GM12878 (cell line): ENCODE results near the gene CACNA2D1. TPM values are rescaled to one million over a fixed set of nuclear protein-coding genes. Genes with fewer than 3 reads are reported as not detected.

ENCODE experiments used
- ATAC-seq: fragments of 200-7000 bp; cut with Tn5 transposase; 3 replicates; pipeline ENCODE4 v1.9.1; 2020; ENCODE audit warnings: mild to moderate bottlenecking, moderate library complexity
- BruUV-seq: library from RNA; stranded (reverse); fragments of 400-500 nt; replicated peaks from 2 replicates; lab custom pipeline; 2021; lab: Mats Ljungman, UMichigan
- CTCF ChIA-PET: fragments of 300-600 bp; sonication (Branson Sonifier 250); formaldehyde crosslinking; extraction: SDS; loops from one replicate; lab custom pipeline; 2021; ENCODE audit warnings: inconsistent platforms; lab: Yijun Ruan, JAX
- POLR2A ChIA-PET: fragments of 350-600 bp; formaldehyde crosslinking; extraction: SDS; loops from one replicate; lab custom pipeline; 2021; ENCODE audit warnings: inconsistent platforms; lab: Charles Lee
- RAD21 ChIA-PET: fragments of 300-600 bp; sonication (Branson Sonifier 250); formaldehyde crosslinking; loops from one replicate; lab custom pipeline; 2023; ENCODE audit warnings: antibody characterized with exemption; ENCODE audit not compliant: unreplicated experiment; lab: Charles Lee
- SMC1A ChIA-PET: fragments of 300-600 bp; sonication (Branson Sonifier 250); formaldehyde crosslinking; loops from one replicate; lab custom pipeline; 2023; ENCODE audit not compliant: unreplicated experiment, uncharacterized antibody; lab: Charles Lee
- DNase-seq: peaks from one replicate; pipeline ENCODE4 v3.0.0-alpha.2; 2011; ENCODE audit warnings: low read depth, low spot score
- FAIRE-seq: peaks from 3 replicates; lab custom pipeline; 2011; peaks lifted over from hg19 to GRCh38; lab: Jason Lieb, UNC
- H2AFZ ChIP-seq: 2 replicates; pipeline ENCODE4 v1.6.0; 2011; ENCODE audit warnings: low read depth, low read length, control low read depth; ENCODE audit not compliant: control insufficient read depth
- H3K27ac ChIP-seq: 2 replicates; pipeline ENCODE4 v1.5.1; 2011; ENCODE audit warnings: control low read depth; ENCODE audit not compliant: control insufficient read depth, insufficient read depth
- H3K27me3 ChIP-seq, 2 experiments: replicated peaks in 1 of 2; 2 replicates each; pipeline versions ENCODE4 v1.6.0 to v1.6.1; 2011; ENCODE audit warnings: low read length in 1 of 2; ENCODE audit not compliant: control insufficient read depth in 2 of 2, insufficient read depth in 2 of 2
- H3K36me3 ChIP-seq, 2 experiments: 2 replicates each; pipeline ENCODE4 v1.5.1; 2011; ENCODE audit warnings: low read length in 1 of 2; ENCODE audit not compliant: control insufficient read depth in 2 of 2, insufficient read depth in 2 of 2
- H3K4me1 ChIP-seq: 2 replicates; pipeline ENCODE4 v1.6.1; 2011; ENCODE audit warnings: mild to moderate bottlenecking, low read length, moderate library complexity, mixed read lengths; ENCODE audit not compliant: control insufficient read depth, insufficient read depth
- H3K4me2 ChIP-seq: 2 replicates; pipeline ENCODE4 v1.6.0; 2011; ENCODE audit warnings: control low read depth; ENCODE audit not compliant: control insufficient read depth, insufficient read depth
- H3K4me3 ChIP-seq: fragments of 200-600 bp; sonication (generic); 2 replicates; pipeline ENCODE4 v1.5.1; 2016
- H3K79me2 ChIP-seq: 2 replicates; pipeline ENCODE4 v1.6.0; 2011; ENCODE audit warnings: low read length; ENCODE audit not compliant: control insufficient read depth, insufficient read depth
- H3K9ac ChIP-seq: 2 replicates; pipeline ENCODE4 v1.8.0; 2011; ENCODE audit warnings: low read length, control low read depth, mixed read lengths; ENCODE audit not compliant: control insufficient read depth, insufficient read depth
- H3K9me3 ChIP-seq: replicated peaks from 3 replicates; pipeline ENCODE4 v1.5.1; 2011; ENCODE audit warnings: mild to moderate bottlenecking, low read length; ENCODE audit not compliant: control insufficient read depth, insufficient read depth
- H4K20me1 ChIP-seq: 2 replicates; pipeline ENCODE4 v1.6.0; 2011; ENCODE audit not compliant: control insufficient read depth, insufficient read depth
- CEBPZ ChIP-seq: fragments of 150-350 bp; IDR thresholded peaks from 2 replicates; pipeline ENCODE4 v1.6.1; 2016; ENCODE audit warnings: low read depth, low read length
- EED ChIP-seq: sonication (generic); IDR thresholded peaks from 2 replicates; pipeline ENCODE4 v1.6.1; 2016; ENCODE audit warnings: antibody characterized with exemption, low read depth
- GATAD2B ChIP-seq: fragments of 450-650 bp; conservative IDR thresholded peaks from 2 replicates; pipeline ENCODE4 v1.6.1; 2017; ENCODE audit warnings: low read depth, mild to moderate bottlenecking, moderate library complexity
- HDGF ChIP-seq: fragments of 450-650 bp; IDR thresholded peaks from 2 replicates; pipeline ENCODE4 v1.6.1; 2016; ENCODE audit warnings: antibody characterized with exemption
- IKZF1 ChIP-seq: fragments of 450-650 bp; conservative IDR thresholded peaks from 2 replicates; pipeline ENCODE4 v1.6.1; 2017; ENCODE audit warnings: antibody characterized with exemption, mild to moderate bottlenecking
- JUNB ChIP-seq: IDR thresholded peaks from 2 replicates; pipeline ENCODE4 v1.6.1; 2016; ENCODE audit warnings: antibody characterized with exemption, mild to moderate bottlenecking
- MYB ChIP-seq: fragments of 150-350 bp; IDR thresholded peaks from 2 replicates; pipeline ENCODE4 v1.6.1; 2014; ENCODE audit warnings: mild to moderate bottlenecking, low read depth, low read length, borderline replicate concordance
- NR2F1 ChIP-seq: fragments of 450-650 bp; conservative IDR thresholded peaks from 2 replicates; pipeline ENCODE4 v1.6.1; 2017; ENCODE audit warnings: mild to moderate bottlenecking
- RBBP5 ChIP-seq: fragments of 200-600 bp; sonication (generic); conservative IDR thresholded peaks from 2 replicates; pipeline ENCODE4 v1.6.1; 2016
- RUNX3 ChIP-seq: IDR thresholded peaks from 2 replicates; pipeline ENCODE4 v1.6.1; 2012; ENCODE audit warnings: low read length, inconsistent platforms
- SMARCA5 ChIP-seq: fragments of 450-650 bp; IDR thresholded peaks from 2 replicates; pipeline ENCODE4 v1.6.1; 2017; ENCODE audit warnings: mild to moderate bottlenecking
- SMC3 ChIP-seq: IDR thresholded peaks from 2 replicates; pipeline ENCODE4 v1.6.1; 2011; ENCODE audit warnings: low read length, improper control_type of control experiment, borderline replicate concordance
- YY1 ChIP-seq: IDR thresholded peaks from 2 replicates; pipeline ENCODE4 v1.6.1; 2011; ENCODE audit warnings: low read depth, mild to moderate bottlenecking, low read length
- ZSCAN29 ChIP-seq: fragments of 450-650 bp; IDR thresholded peaks from 2 replicates; pipeline ENCODE4 v1.6.1; 2017; ENCODE audit warnings: mild to moderate bottlenecking, moderate library complexity
- WGBS: methylation state at CpG from one replicate; pipeline ENCODE4 v1.1.6; 2016; ENCODE audit warnings: low lambda C conversion rate; ENCODE audit not compliant: insufficient replicate concordance, insufficient coverage; ENCODE audit errors: missing lambda C conversion rate; 5-methylcytosine and 5-hydroxymethylcytosine counted together
- in situ Hi-C: fragments of 300-500 bp; cut with MboI; formaldehyde crosslinking; loops from 9 replicates; pipeline ENCODE4 v1.14.3; 2018; ENCODE audit warnings: mixed read lengths
- intact Hi-C: fragments of 100-400 bp; cut with micrococcal nuclease; formaldehyde crosslinking; loops from one replicate; pipeline ENCODE4 v1.14.2; 2022; ENCODE audit not compliant: unreplicated experiment
- polyA plus RNA-seq, 11 experiments: library from polyadenylated mRNA; depleted of rRNA in 4 of 11; unstranded in 6 of 11; stranded (reverse) in 5 of 11; fragments of >200 nt; fragmentation: Nextera tagmentation in 4 of 11; fragmentation: Illumina TruSeq in 1 of 11; extraction: Ambion mirVana in 4 of 11; extraction: Trizol in 1 of 11; gene quantifications; 1 replicate in 1 of 11; 2 replicates in 10 of 11; pipeline versions ENCODE4 v1.2.1 to v1.2.3, GENCODE V29; 2011 to 2016; ENCODE audit warnings: inconsistent platforms in 2 of 11, missing spikeins in 2 of 11, low read depth in 1 of 11
- total RNA-seq, 4 experiments: library from RNA; depleted of rRNA in 3 of 4; stranded (reverse); fragments of >200 nt in 3 of 4; fragmentation: Illumina TruSeq in 1 of 4; extraction: Trizol in 1 of 4; gene quantifications; 2 replicates each; pipeline versions ENCODE4 v1.2.1 to v1.2.3, GENCODE V29; 2013 to 2021
- TF ChIP-seq, protein P1 (sequence below): IDR thresholded peaks from 2 replicates; pipeline ENCODE4 v1.6.1; 2011; ENCODE audit warnings: low read depth, mild to moderate bottlenecking, low read length, moderate library complexity, borderline replicate concordance; ENCODE audit errors: extremely low read depth
- TF ChIP-seq, protein P2 (sequence below): fragments of 450-650 bp; IDR thresholded peaks from 2 replicates; pipeline ENCODE4 v1.6.1; 2017; ENCODE audit warnings: mild to moderate bottlenecking, moderate library complexity

The CACNA2D1 gene
- total and polyA plus RNA-seq, 10 of the 15 experiments (the other 5 are each of a cell fraction or from before 2014, with no cell fraction given), result 0.14 to 14.8 (median 0.97) TPM

DNA sequence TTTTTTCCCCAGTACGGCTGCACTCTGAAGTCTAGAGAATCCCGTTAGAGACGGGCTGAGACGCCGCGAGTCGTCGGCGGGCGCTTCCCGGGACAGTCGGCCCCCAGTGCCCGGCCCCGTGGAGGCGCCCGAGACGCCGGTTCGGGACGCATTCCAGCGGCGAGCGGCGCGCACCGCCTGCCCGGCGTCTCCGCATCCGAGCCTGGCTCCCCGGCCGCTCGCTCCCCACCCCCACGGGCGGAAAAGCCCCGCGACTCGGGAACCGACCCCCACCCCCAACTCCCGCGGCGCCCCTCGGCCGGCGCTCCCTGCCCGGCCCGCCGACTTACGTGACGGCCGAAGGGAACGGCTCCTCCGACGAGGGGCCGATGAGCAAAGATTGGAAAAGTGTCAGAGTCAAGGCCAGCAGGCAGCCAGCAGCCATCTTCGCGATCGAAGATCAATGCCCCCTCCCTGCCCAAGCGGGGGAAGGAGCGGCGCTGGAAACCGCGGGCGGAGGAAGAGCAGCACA lies 486 bp downstream of the CACNA2D1 start:
- no peak overlapping the region for H3K27ac ChIP-seq
- peak overlapping the region; percentile 48; the same call in 1 of the 2 replicates for H3K4me2 ChIP-seq
- H3K4me1 ChIP-seq, result no peaks in the 10 kb centered on the region
- FAIRE-seq, result no peak
- H3K9me3 ChIP-seq, result no peaks in the 10 kb centered on the region
- no peak for DNase-seq
- peaks cover 5 to 11% of the 10 kb centered on the region in 2 experiments for H3K27me3 ChIP-seq
- CTCF ChIA-PET, result no interaction called here
- no peaks in the 10 kb centered on the region for H3K79me2 ChIP-seq
- in situ Hi-C loops (no loop called here), intact Hi-C loops (no loop called here)
- BruUV-seq, result no TSS peak
- WGBS, result 61% methylated on average over 26 of the region's 64 CpGs
- ATAC-seq, result peak; percentile 36
- no peak overlapping the region for H3K9ac ChIP-seq
- no peaks in the 10 kb centered on the region for H3K36me3 ChIP-seq
- SMC1A ChIA-PET, result interaction anchor here (0.7 to 1.2 kb wide), 3 partner anchors 15 to 67 kb away, joined by 3 to 4 read pairs (median 3); no protein-coding TSS in a partner anchor
- no peaks in the 10 kb centered on the region for H4K20me1 ChIP-seq
- no peak overlapping the region for H2AFZ ChIP-seq
- POLR2A ChIA-PET, result interaction anchor here (1.5 kb wide), 1 partner anchor 15 kb away, joined by 4 read pairs; no protein-coding TSS in a partner anchor
- RAD21 ChIA-PET, result interaction anchor here (1.0 to 1.2 kb wide), 3 partner anchors 47 to 84 kb away, joined by 3 to 7 read pairs (median 3); no protein-coding TSS in a partner anchor
- H3K4me3 ChIP-seq, result no peak overlapping the region
- no peak for TF ChIP-seq JUNB
- no peak for TF ChIP-seq SMARCA5
- no peak for TF ChIP-seq YY1
- TF ChIP-seq, protein P1, sequence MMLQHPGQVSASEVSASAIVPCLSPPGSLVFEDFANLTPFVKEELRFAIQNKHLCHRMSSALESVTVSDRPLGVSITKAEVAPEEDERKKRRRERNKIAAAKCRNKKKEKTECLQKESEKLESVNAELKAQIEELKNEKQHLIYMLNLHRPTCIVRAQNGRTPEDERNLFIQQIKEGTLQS, result no peak
- TF ChIP-seq RUNX3, result no peak
- no peak for TF ChIP-seq MYB
- peak; percentile 73 for TF ChIP-seq GATAD2B
- TF ChIP-seq, protein P2, sequence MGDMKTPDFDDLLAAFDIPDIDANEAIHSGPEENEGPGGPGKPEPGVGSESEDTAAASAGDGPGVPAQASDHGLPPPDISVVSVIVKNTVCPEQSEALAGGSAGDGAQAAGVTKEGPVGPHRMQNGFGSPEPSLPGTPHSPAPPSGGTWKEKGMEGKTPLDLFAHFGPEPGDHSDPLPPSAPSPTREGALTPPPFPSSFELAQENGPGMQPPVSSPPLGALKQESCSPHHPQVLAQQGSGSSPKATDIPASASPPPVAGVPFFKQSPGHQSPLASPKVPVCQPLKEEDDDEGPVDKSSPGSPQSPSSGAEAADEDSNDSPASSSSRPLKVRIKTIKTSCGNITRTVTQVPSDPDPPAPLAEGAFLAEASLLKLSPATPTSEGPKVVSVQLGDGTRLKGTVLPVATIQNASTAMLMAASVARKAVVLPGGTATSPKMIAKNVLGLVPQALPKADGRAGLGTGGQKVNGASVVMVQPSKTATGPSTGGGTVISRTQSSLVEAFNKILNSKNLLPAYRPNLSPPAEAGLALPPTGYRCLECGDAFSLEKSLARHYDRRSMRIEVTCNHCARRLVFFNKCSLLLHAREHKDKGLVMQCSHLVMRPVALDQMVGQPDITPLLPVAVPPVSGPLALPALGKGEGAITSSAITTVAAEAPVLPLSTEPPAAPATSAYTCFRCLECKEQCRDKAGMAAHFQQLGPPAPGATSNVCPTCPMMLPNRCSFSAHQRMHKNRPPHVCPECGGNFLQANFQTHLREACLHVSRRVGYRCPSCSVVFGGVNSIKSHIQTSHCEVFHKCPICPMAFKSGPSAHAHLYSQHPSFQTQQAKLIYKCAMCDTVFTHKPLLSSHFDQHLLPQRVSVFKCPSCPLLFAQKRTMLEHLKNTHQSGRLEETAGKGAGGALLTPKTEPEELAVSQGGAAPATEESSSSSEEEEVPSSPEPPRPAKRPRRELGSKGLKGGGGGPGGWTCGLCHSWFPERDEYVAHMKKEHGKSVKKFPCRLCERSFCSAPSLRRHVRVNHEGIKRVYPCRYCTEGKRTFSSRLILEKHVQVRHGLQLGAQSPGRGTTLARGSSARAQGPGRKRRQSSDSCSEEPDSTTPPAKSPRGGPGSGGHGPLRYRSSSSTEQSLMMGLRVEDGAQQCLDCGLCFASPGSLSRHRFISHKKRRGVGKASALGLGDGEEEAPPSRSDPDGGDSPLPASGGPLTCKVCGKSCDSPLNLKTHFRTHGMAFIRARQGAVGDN, result 0 out of 2 replicates have a peak, but pooled peaks have one; percentile 61
- TF ChIP-seq HDGF, result no peak
- TF ChIP-seq IKZF1, result peak; percentile 82
- TF ChIP-seq EED, result no peak
- no peak for TF ChIP-seq SMC3
- TF ChIP-seq ZSCAN29, result no peak
- peak; percentile 40; the same call in 1 of the 2 replicates for TF ChIP-seq NR2F1
- no peak for TF ChIP-seq RBBP5
- no peak for TF ChIP-seq CEBPZ
